Activated gamma-delta T cell treated with Interleukin-2 at 50 U/mL for 16 hours (primary cell): ENCODE results near the gene HELZ.
"Not testable (repeated sequence)": the region's sequence is repeated elsewhere in the genome, so short reads cannot be mapped to it uniquely, and the experiment has no call there.

Experiments used
- DNase-seq: peaks from one replicate; pipeline ENCODE4 v3.0.0-alpha.2; 2020

HELZ gene

DNA sequence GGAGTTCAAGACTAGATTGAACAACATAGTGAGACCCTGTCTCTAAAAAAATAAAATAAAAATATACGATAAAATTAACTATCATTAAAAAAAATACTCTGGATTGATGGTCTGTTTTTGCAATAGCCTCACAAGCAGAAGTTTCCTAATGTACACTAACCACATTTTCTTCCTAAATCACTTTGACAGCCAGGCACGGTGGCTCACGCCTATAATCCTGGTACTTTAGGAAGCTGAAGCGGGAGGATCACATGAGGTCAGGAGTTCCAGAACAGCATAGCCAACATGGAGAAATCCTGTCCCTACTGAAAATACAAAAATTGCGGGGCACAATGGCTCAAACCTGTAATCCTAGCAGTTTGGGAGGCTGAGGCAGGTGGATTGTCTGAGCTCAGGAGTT, 64.7 kb downstream of the HELZ start:
- DNase-seq: no peak

DNA sequence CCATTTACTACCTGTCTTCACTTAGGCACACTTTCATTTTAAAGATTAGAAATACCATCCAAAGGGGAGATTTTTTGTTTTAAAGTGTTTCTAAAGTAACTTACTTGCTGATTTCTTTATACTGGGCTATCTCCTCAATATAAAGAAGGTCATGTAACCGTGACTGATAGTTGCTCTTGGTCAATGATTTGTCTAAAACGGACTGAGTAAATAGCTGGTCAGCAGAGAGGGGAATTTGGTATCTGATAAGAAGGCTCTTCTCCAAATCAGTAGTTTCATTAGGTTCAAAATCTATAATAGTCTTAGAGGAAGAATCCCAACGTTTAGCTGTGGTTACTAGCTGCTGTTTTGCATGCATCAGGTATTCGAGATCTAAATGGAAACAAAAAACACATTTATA, 66.4 kb downstream of the HELZ start:
- no peak for DNase-seq

DNA sequence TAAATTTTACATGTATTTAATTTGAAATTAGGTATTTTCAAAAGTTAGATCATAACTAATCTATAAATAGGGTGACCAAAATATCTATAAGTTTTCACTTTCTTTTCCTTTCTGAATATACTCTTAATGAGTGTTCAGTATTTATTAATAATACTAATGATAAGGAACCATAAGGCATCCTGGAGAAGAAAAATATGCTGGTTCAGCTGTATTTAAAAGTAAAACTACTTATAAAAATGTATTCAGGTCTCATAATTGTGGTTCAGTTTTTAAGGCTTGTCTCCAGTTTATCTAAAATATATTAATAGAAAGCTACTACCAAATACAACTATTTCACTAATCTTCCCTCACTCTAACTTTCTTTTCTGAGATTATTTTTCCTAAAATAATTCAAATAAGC, 67.3 kb downstream of the HELZ start:
- DNase-seq: no peak

DNA sequence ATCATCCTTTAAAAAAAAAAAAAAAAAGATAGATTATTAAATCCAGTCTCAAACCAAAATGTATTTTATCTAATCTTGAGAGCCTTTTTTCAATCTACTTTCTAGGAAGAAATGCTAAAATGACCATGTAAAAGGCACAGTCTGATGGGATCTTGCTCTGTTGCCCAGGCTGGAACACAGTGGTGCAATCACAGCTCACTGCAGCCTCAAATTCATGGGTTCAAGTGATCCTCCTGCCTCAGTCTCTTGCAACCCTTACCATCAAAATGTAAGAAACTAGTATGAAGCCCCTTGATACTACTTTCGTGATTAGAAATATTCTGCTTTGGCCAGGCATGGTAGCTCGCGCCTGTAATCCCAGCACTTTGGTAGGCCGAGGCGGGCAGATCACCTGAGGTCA, 70.8 kb downstream of the HELZ start:
- no peak for DNase-seq

DNA sequence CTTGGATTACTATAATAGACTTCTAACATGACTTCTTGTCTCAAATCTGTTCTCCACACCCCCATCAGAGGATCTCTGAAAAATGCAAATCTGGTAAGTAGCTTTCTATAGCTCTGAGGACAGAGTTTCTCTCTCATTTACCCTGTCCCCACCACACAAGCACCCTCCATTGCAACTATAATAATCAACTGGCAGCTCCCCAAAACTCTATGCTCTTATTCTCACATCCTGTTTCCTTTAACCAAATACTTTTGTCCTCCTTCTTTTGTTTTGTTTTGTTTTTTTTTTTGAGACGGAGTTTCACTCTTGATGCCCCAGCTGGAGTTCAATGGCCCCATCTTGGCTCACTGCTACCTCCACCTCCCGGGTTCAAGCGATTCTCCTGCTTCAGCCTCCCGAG, 73.4 kb downstream of the HELZ start:
- no peak for DNase-seq

DNA sequence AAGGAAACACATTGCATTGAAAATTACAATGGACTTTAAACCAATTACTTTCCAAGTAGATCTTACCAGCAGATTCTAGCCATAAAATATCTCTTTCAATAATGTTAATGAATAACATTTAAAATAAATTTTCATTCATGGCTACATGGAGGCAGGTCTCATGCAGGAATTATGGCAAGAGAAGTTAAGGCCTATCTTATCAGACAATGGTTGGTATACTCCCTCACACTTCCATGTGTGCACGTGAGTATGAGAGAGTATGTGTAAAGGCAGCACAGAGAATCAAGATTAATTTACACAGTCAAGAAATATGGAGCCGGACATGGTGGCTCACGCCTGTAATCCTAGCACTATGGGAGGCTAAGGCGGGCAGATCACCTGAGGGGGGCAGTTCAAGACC, 76.5 kb downstream of the HELZ start:
- DNase-seq: no peak

DNA sequence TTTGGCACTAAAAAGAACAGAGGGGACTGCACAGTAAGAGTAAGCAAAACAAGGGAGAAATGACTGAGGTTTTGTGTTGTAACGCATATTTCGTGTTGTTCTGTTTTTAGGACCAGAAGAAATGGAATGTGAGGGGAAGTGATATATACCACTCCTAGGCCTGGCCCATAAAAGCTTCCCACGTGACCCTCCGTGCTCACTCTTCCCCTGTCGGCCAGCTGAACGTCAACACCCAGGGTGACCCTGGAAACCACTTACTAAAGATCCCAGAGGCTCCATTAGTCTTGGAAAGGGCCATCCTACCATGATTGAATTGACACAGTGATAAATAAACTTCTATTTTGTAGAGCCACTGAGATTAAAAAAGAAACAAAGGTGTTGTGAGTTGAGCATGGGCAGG, 79.8 kb downstream of the HELZ start:
- DNase-seq: no peak

DNA sequence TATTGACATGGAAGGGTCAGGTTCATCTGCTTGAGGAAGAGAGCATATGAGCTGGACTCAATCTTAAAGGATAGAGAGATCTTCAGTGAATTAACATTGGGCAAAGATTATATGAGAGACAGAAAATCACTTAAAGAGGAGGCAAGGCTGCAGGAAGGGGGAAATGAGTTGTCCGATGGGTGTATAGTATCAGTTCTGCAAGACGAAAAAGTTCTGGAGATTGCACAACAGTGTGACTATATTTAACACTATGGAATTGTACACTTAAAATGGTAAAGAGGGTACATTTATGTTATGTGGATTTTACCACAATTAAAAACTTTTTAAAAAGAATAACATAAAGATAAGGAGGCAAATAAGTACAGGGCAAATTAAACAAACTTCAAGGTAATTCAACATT, 80.7 kb downstream of the HELZ start:
- DNase-seq: no peak

DNA sequence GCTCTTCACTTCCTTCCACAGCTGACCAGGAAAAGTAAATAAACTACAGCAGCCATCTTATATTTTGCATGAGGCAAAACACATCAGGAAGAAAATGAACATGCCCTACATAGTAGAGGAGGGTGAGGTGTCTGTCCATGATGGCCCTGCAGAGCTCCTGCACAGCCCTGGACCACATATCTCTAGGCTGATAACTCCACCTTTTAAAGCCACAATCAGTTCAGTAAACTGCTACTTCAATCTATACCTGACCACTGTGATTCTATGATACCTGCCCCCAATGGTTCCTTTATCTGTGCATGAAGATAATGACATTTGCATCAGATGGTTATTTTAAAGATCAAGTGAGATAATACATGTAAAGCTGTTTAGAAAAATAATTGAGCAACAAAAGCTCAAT, 82.2 kb downstream of the HELZ start:
- no peak for DNase-seq

DNA sequence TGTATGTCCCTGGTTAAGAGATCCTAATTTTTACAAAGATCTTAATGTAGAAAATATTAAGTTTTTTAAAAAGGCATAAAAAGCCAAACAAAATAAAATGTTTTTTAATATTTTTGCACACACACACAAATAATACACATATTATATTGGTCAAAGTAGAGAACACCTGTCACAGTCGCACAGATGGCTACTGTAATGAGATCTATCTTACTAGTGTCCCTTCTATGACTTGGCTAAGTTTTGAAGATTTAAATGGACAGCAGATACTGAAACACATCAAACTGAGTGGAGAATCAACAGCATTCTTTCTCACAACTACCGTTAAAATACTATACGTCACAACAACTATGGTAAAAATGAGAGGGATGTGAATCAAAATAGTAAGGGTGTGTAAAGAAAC, 83.4 kb downstream of the HELZ start:
- no peak for DNase-seq

DNA sequence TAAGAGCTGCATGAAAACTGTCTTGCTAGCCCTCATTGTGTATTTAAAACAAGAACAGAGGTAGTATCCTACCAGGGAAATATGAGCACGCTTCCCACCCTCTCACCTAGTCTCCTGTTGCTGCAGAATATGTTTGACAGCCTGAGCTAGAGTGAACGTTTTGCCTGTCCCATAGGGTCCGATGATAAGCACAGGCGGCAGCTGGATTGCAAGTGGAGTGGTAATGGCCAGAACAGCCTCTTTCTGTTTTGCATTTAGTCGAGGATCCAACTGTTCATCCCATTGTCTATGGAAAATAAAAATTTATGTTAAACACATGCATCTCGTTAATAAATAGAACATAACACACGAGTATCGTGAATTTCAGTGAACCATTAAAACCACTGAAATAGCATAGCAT, 84.2 kb downstream of the HELZ start:
- DNase-seq: no peak

DNA sequence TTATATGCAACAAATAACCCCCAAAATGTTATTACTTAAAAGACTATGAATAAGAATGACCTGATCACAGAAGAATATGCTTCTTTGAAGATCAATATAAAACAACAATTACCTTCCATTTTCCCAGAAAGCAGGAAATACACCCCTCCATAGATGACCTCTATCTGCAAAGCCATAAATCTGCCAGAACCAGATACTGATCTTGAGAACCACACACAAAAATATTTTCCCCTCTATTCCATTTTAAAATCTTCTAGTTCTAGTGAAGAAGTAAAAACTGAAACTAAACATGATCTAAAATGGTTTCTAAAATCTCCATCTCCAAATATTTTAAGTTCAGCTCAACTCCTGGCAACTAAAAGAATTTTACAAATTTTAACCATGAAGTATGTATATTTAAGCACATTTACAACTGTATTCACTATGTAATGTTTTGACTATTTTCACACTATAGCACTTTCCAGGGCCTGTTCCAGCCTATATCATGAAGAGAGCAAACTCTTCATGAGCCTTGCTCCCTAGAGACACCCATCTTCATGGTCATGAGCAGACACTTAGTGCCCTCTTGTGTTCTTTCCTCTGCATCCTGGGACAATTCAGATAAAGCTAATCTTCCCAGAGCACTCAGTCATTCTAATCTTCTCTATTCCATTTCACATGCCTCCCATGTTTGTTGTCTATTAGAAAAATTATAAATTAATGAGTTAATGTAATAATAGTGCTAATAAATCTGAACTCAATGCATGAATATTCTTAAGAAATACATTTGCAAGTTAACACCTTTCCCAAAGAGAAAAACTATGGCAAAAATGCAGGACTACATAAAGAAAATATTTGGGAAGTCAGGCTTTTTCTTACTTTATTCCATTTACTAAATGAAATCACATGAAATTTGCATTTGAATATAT, 87.0 kb downstream of the HELZ start:
- no peak for DNase-seq

DNA sequence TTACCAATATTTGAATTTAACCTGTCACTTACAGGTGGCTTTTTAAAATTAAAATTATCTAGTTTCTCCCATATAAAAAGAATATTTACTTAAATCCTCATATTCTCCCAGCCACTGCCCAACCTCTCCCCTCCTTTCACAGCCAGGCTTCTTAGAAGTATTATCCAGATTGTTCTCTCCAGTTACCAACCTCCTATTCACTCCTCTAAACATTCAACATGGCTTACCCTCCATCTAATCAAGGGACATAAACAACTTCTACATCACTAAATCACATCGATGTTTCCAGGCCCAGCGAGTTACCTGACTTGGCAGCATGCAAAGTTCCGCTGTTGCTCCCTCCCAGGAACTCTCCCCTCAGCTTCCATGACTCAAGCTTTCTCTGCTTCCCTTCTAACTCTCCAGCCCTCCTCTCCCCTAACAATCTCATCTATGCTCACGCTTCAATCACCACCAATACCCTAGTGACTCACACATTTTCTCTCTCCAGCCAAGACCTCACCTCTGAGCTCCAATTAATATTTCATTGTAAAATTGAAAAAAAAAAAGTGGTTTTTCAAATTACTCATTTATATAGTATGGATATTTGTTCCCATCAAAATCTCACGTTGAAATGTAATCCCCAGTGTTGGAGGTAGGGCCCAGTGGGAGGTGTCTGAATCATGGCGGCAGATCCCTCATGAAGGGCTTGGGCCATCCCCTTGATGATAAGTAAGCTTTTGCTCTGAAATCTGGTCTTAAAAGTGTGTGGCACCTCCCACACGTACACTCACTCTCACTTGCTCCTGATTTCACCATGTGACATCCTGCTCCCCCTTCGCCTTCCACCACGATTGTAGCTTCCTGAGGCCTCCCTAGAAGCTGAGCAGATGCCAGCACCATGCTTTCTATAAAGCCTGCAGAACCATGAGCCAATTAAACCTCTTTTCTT, 88.5 kb downstream of the HELZ start:
- DNase-seq: no peak

DNA sequence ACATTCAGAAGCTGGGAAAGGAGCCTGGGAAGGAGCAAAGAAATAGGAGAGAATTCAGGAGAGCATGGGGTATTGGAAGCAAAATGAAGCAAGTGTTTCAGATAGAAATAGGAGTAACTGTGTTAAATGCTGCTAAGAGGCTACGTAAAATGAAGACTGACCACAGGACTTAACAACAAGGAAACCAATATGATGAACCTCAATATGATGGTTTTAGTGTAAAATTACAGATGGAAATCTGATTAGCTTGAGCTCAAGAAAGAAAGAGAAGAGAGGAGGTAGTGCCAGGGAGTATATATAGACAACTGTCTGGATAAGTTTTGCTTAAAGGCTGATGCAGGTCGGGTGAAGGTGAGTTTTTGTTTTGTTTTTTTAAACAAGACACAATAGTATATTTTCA, 92.2 kb downstream of the HELZ start:
- DNase-seq: no peak

DNA sequence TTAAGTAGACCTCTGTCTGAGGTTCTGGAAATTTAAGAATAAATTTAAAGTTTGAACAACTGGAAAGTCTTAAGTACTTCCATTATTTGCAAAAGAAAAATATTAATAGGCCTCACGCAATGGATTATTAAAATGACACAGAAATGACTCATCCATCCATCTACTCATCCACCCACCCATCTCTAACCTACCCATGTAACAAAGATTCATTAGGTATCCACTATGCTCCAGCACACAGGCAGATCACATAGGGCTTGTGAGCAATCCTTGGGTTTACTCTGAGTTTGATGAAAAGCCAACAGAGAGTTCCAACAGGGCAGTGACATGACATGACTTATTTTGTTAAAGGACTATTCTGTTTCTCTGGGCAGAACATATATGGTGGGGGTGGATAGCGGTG, 93.3 kb downstream of the HELZ start:
- DNase-seq: no peak

DNA sequence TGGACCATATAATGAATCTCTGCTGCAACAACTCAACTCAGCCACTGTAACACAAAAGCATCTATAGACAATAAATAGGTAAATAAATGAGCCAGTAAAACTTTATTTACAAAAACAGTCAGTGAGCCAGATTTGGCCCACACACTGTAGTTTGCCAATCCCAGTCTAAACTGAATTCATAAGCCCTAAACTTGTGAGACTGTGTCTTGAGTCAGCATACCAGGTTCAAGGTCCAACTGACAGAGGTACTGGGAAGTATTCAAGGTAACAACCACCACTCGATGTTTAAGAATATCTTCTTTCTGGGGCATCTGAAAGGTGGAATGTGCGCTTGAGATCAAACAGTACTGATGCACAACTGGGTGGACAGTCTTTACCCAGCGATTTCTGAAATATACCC, 94.2 kb downstream of the HELZ start:
- DNase-seq: no peak

DNA sequence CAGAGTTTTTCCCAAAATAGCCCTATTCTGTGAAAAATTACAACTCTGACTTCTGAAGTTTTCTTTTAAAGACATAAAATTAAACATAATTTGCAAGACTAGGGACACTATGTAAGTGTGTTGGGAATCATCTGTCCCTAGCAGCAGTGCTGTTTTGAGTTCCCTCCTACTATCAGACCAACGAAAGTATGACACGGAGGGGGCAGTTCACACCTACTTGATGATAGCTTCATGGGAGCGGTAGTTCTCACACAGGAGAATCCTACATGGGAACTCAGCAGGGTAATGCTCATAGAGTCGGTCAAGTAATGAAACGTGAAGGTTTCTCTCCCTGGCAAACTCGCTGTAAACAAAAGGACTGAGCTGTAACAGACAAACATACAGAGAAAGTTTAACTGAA, 96.6 kb downstream of the HELZ start:
- DNase-seq: no peak

DNA sequence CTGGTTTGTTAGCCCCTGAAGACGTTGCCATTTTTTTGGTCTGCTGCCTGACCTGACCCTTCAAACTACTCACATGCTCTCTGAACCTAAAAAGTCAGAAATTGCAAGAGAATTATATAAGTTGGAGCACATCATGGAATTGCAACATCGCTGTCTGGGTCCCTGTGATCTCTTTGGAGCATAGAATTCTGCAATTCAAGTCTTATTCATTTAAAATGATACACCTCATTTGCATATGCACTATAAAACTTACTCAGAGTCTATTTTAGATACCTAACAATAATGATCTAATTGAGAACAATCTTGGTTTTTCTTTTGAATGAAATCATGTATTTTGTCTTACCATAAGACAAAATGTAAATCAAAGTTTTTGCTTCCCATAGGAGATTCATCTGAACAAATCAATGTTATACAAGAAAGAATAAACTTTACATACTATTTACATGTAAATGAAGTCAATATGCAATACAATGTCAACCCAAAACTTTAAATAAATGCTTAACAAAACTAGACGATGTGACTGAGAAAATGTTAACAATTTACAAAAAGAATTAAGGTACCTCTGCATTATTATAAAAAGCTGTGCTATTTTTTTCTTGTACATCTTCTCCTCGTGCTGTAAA, 99.7 kb downstream of the HELZ start:
- DNase-seq: no peak

DNA sequence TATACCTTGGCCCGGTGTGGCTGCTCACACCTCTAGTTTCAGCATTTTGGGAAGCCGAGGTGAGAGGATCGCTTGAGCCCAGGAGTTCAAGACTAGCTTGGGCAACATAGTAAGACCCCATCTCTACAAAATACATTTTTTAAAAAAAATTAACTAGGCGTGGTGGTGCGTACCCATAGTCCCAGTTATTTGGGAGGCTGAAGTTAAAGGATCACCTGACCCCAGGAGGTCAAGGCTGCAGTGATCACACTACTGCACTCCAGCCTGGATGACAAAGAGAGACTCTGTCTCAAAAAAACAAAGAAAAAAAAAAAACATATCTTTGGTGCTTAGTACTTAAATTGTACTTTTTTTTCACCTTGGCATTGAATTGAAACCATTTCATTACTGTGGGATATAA, 101.7 kb downstream of the HELZ start:
- DNase-seq: no peak

DNA sequence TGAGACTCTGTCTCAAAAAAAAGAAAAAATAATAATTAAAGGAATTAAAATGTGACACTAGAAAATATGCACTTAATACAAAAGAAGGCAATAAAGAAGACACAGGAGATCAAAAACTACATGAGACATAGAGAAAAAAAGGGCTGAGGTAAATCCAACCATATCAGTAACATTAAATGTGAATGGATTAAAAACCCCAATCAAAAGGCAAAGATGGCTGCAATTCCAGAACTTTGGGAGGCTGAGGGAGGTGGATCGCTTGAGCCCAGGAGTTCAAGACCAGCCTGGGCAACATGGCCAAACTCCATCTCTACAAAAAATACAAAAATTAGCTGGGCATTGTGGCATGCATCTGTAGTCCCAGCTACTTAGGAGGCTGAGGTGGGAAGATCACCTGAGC, 103.0 kb downstream of the HELZ start:
- not testable (repeated sequence) for DNase-seq

DNA sequence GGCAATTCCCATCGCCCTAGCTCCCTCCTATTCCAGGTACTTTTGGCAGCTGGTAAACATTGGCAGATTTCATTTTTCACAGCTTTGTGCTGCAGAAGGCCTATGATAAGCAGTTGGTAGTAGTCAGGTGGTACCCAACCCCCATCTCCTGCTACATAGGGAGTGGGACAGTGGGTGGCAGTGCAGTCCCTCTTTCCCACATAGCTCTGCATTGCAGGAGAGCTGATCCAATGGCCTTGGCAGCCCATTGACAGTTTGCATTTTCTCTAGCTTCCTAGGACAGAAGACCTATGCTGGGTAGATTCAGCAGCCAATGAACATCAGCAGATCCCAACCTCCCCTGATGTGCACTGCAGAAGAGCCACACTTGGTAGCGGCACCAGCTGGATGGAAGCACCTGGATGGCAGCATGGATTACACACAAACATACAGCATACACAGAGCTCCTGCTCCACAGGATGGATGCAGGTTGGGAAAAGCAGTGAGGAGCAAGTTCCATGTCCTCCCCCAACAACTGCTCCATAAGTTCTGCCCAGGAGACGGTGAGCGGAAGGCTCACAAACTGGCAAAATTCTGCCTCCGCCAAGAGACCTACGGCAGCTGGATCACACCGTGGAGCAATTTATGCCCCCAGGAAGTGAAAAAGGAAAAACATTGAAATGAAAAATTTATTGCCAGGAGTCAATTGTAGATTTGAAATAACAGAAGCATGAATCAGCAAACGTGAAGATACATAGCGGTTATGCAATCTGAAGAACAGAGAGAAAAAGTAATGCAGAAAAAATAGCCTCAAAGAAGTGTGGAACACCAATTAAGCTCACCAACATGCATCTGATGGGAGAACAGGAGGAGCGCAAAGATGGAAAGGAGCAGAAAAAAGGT, 105.0 kb downstream of the HELZ start:
- no peak for DNase-seq

DNA sequence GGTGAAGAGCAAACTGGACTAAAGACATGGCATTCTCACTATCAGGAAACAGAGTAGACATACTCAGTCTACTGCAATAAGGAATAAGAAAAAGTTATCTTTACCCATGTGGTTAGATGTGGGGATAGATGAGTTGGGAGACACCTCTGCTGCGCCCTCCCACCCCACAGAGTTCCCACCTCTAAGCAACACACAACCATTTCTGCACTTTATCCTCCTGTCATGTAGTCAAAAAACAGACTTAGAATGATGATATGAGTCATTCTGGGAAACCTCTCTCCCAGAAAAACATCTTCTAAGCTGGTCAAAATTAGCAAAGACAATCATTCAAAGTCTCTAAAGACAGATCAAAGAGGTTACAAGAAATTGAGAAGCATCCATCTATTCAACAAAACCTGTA, 105.7 kb downstream of the HELZ start:
- DNase-seq: no peak

DNA sequence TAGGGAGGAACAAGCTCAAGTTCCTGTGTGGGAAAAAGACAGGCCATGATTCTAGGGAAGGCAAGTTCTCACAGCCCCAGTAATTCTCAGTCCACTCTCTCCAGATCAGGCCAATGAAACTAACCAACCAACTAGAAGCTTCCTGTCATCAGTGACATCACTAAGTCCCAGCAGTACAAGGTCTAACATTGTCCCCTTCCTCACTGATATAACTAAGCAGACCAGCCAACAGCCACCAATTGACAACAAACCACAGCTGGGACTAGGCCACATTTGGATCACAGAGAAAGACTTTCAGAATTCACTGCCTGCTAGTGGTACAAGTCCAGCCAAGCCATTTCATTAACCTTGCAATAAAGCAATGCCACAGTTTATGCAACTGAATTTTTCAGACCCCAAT, 106.6 kb downstream of the HELZ start:
- DNase-seq: no peak
